ENCODE results near the gene RTL10. TPM values are rescaled to one million over a fixed set of nuclear protein-coding genes. Genes with fewer than 3 reads are reported as not detected.

Gene RTL10
- total and polyA plus RNA-seq, 2 donors (not counting 1 experiment from before 2014, with no cell fraction given), result 6.4 to 15.2 TPM

- Histone ChIP-seq H3K27ac (ENCODE audit: low read length in 2 of 2) (no peak overlapping the region), H3K4me1 (ENCODE audit: control insufficient read depth in 2 of 2, insufficient read depth in 2 of 2, low read length in 2 of 2) (no peaks in the 10 kb centered on the region), H3K79me2 (ENCODE audit: control insufficient read depth, insufficient read depth, low read length) (no peaks in the 10 kb centered on the region), H3K9ac (ENCODE audit: low read length) (no peak overlapping the region), H2AFZ (ENCODE audit: insufficient read depth, low read depth, low read length, poor library complexity, severe bottlenecking) (no peak overlapping the region), H3K36me3 (replicated peaks in 1 of 2; ENCODE audit: control extremely low read depth in 1 of 2, control insufficient read depth in 1 of 2, extremely low read depth in 1 of 2, insufficient read depth in 2 of 2, low read length in 1 of 2) (peaks cover 0 to 5% of the 10 kb centered on the region in 2 experiments), H3K4me3 (ENCODE audit: control extremely low read depth in 1 of 5, extremely low read depth in 1 of 5, insufficient read depth in 1 of 5, low read depth in 2 of 5, low read length in 4 of 5) (no peak overlapping the region), H3K9me3 (ENCODE audit: control extremely low read depth in 1 of 3, control insufficient read depth in 2 of 3, insufficient read depth in 1 of 3, low read length in 2 of 3) (no peaks in the 10 kb centered on the region), H3K4me2 (replicated peaks; ENCODE audit: low read depth, low read length, poor library complexity, severe bottlenecking) (no peak overlapping the region), H4K20me1 (ENCODE audit: control insufficient read depth, insufficient read depth, low read length, poor library complexity, severe bottlenecking) (no peaks in the 10 kb centered on the region), H3K27me3 (replicated peaks in 1 of 4; ENCODE audit: control extremely low read depth in 1 of 4, control insufficient read depth in 3 of 4, insufficient read depth in 4 of 4, low read length in 3 of 4) (no peaks in the 10 kb centered on the region)
- Mint-ChIP-seq H3K9me3 (ENCODE audit: insufficient read depth) (no peaks in the 10 kb centered on the region), H3K27me3 (no peaks in the 10 kb centered on the region), H3K27ac (no peak overlapping the region), H3K4me3 (no peak overlapping the region), H3K4me1 (no peaks in the 10 kb centered on the region)
- ATAC-seq (ENCODE audit: low read depth), result no peak
- POLR2A ChIA-PET, result no interaction called here
- CTCF ChIA-PET, result no interaction called here
- TF ChIP-seq CTCF (IDR thresholded peaks at IDR 0.05), result no peak
- TF ChIP-seq EZH2 (IDR thresholded peaks at IDR 0.05; ENCODE audit: borderline replicate concordance, insufficient read depth, low read depth, low read length, poor library complexity, severe bottlenecking), result no peak
- DNase-seq, result no peak
- intact Hi-C loops (cut with micrococcal nuclease), result no loop called here
- WGBS (ENCODE audit: insufficient coverage), result 95% methylated on average over 17 of the region's 17 CpGs
Observed at GRCh38 chr22:19818324-19819207, 36.1 kb downstream of the RTL10 start.

- intact Hi-C loops (cut with micrococcal nuclease), result no loop called here
- Histone ChIP-seq H3K9ac (ENCODE audit: low read length) (no peak overlapping the region), H3K4me2 (replicated peaks; ENCODE audit: low read depth, low read length, poor library complexity, severe bottlenecking) (no peak overlapping the region), H3K27ac (ENCODE audit: low read length in 2 of 2) (no peak overlapping the region), H3K79me2 (ENCODE audit: control insufficient read depth, insufficient read depth, low read length) (no peaks in the 10 kb centered on the region), H3K27me3 (replicated peaks in 1 of 4; ENCODE audit: control extremely low read depth in 1 of 4, control insufficient read depth in 3 of 4, insufficient read depth in 4 of 4, low read length in 3 of 4) (no peaks in the 10 kb centered on the region), H2AFZ (ENCODE audit: insufficient read depth, low read depth, low read length, poor library complexity, severe bottlenecking) (no peak overlapping the region), H3K4me1 (ENCODE audit: control insufficient read depth in 2 of 2, insufficient read depth in 2 of 2, low read length in 2 of 2) (no peaks in the 10 kb centered on the region), H3K36me3 (replicated peaks in 1 of 2; ENCODE audit: control extremely low read depth in 1 of 2, control insufficient read depth in 1 of 2, extremely low read depth in 1 of 2, insufficient read depth in 2 of 2, low read length in 1 of 2) (peaks cover 0 to 11% of the 10 kb centered on the region in 2 experiments), H4K20me1 (ENCODE audit: control insufficient read depth, insufficient read depth, low read length, poor library complexity, severe bottlenecking) (no peaks in the 10 kb centered on the region), H3K9me3 (ENCODE audit: control extremely low read depth in 1 of 3, control insufficient read depth in 2 of 3, insufficient read depth in 1 of 3, low read length in 2 of 3) (no peaks in the 10 kb centered on the region), H3K4me3 (ENCODE audit: control extremely low read depth in 1 of 5, extremely low read depth in 1 of 5, insufficient read depth in 1 of 5, low read depth in 2 of 5, low read length in 4 of 5) (no peak overlapping the region)
- Mint-ChIP-seq H3K4me1 (no peaks in the 10 kb centered on the region), H3K27ac (no peak overlapping the region), H3K4me3 (no peak overlapping the region), H3K27me3 (no peaks in the 10 kb centered on the region), H3K9me3 (ENCODE audit: insufficient read depth) (no peaks in the 10 kb centered on the region)
- ChIA-PET CTCF (no interaction called here), POLR2A (no interaction called here)
- 95% methylated on average over 10 of the region's 14 CpGs for WGBS (ENCODE audit: insufficient coverage)
- TF ChIP-seq CTCF (IDR thresholded peaks at IDR 0.05), result no peak
- no peak for TF ChIP-seq EZH2 (IDR thresholded peaks at IDR 0.05; ENCODE audit: borderline replicate concordance, insufficient read depth, low read depth, low read length, poor library complexity, severe bottlenecking)
- DNase-seq, result no peak
- no peak for ATAC-seq (ENCODE audit: low read depth)
Observed at GRCh38 chr22:19816372-19817119, 38.1 kb downstream of the RTL10 start.

Measured in B cell (primary cell).